Tibial artery (tissue), 4 donors: ENCODE data around the gene IL1RAP.

ENCODE experiments used
- DNase-seq, 2 donors: peaks; one replicate each; pipeline ENCODE4 v3.0.0-alpha.2; 2019
- H3K27ac ChIP-seq, 2 donors: fragments of 200-600 bp; sonication (generic) in 1 of 2; 1 replicate in 1 of 2; 2 replicates in 1 of 2; pipeline ENCODE4 v1.5.1; 2018 to 2019; ENCODE audit warnings: mild to moderate bottlenecking in 1 of 2
- H3K27me3 ChIP-seq, 2 donors: fragments of 200-600 bp; sonication (generic) in 1 of 2; one replicate each; pipeline versions ENCODE4 v1.5.1 to v1.6.0; 2016 to 2019
- H3K36me3 ChIP-seq, 3 donors: fragments of 200-600 bp; sonication (generic) in 2 of 3; one replicate each; pipeline ENCODE4 v1.5.1; 2016 to 2019; ENCODE audit warnings: mild to moderate bottlenecking in 2 of 3
- H3K4me1 ChIP-seq, 4 donors: fragments of 200-600 bp; sonication (generic) in 2 of 4; 1 replicate in 3 of 4; 2 replicates in 1 of 4; pipeline ENCODE4 v1.5.1; 2016 to 2019
- H3K4me3 ChIP-seq, 2 donors: fragments of 200-600 bp; sonication (generic) in 1 of 2; 1 replicate in 1 of 2; 2 replicates in 1 of 2; pipeline ENCODE4 v1.5.1; 2018 to 2019; ENCODE audit warnings: mild to moderate bottlenecking in 2 of 2
- H3K9me3 ChIP-seq, 3 donors: fragments of 200-600 bp; sonication (generic) in 1 of 3; one replicate each; pipeline ENCODE4 v1.5.1; 2016 to 2019
- CTCF ChIP-seq, 2 experiments: fragments of 200-600 bp in 1 of 2; fragments of 450-650 bp in 1 of 2; IDR thresholded peaks; one replicate each; pipeline ENCODE4 v1.5.1; 2017 to 2019; ENCODE audit warnings: antibody characterized with exemption in 2 of 2, mild to moderate bottlenecking in 1 of 2, moderate library complexity in 1 of 2
- intact Hi-C: fragments of 100-400 bp; cut with DNase I; formaldehyde crosslinking; loops from one replicate; pipeline ENCODE4 v1.15.0; 2023; ENCODE audit warnings: low total_unique reads

IL1RAP gene

GRCh38 chr3:190534986-190535385 lies 21.1 kb downstream of the IL1RAP start:
- no peak overlapping the region for H3K4me3 ChIP-seq
- DNase-seq, result no peak
- no peak for TF ChIP-seq CTCF (IDR thresholded peaks at IDR 0.05)
- H3K9me3 ChIP-seq, result no peaks in the 10 kb centered on the region
- H3K27me3 ChIP-seq, result no peaks in the 10 kb centered on the region
- intact Hi-C loops, result no loop called here
- H3K36me3 ChIP-seq, result no peaks in the 10 kb centered on the region
- peaks cover 0 to 20% (median 15%) of the 10 kb centered on the region in 4 donors for H3K4me1 ChIP-seq
- H3K27ac ChIP-seq, result no peak overlapping the region

GRCh38 chr3:190537146-190537545 lies 23.3 kb downstream of the IL1RAP start:
- Histone ChIP-seq H3K4me3 (no peak overlapping the region), H3K27ac (no peak overlapping the region), H3K4me1 (peaks cover 0 to 20% (median 15%) of the 10 kb centered on the region in 4 donors), H3K9me3 (no peaks in the 10 kb centered on the region), H3K27me3 (no peaks in the 10 kb centered on the region), H3K36me3 (no peaks in the 10 kb centered on the region)
- intact Hi-C loops, result no loop called here
- no peak for DNase-seq
- no peak for TF ChIP-seq CTCF (IDR thresholded peaks at IDR 0.05)

GRCh38 chr3:190538288-190538687 lies 24.4 kb downstream of the IL1RAP start:
- Histone ChIP-seq H3K4me1 (peaks cover 0 to 17% (median 11%) of the 10 kb centered on the region in 4 donors), H3K27me3 (no peaks in the 10 kb centered on the region), H3K36me3 (no peaks in the 10 kb centered on the region), H3K4me3 (no peak overlapping the region), H3K27ac (no peak overlapping the region), H3K9me3 (no peaks in the 10 kb centered on the region)
- TF ChIP-seq CTCF (IDR thresholded peaks at IDR 0.05), result no peak
- no peak for DNase-seq
- intact Hi-C loops, result no loop called here

- Histone ChIP-seq H3K4me1 (peaks cover 0 to 4% (median 0%) of the 10 kb centered on the region in 4 donors), H3K4me3 (no peak overlapping the region), H3K9me3 (no peaks in the 10 kb centered on the region), H3K27ac (no peak overlapping the region), H3K36me3 (no peaks in the 10 kb centered on the region), H3K27me3 (no peaks in the 10 kb centered on the region)
- no peak for TF ChIP-seq CTCF (IDR thresholded peaks at IDR 0.05)
- no peak for DNase-seq
- intact Hi-C loops, result no loop called here
Observed at GRCh38 chr3:190539526-190539925, 25.6 kb downstream of the IL1RAP start.

GRCh38 chr3:190541008-190541407 lies 27.1 kb downstream of the IL1RAP start:
- H3K4me3 ChIP-seq, result no peak overlapping the region
- H3K27ac ChIP-seq, result no peak overlapping the region
- no peaks in the 10 kb centered on the region for H3K4me1 ChIP-seq
- no peak for TF ChIP-seq CTCF (IDR thresholded peaks at IDR 0.05)
- no peaks in the 10 kb centered on the region for H3K36me3 ChIP-seq
- H3K9me3 ChIP-seq, result no peaks in the 10 kb centered on the region
- no peaks in the 10 kb centered on the region for H3K27me3 ChIP-seq
- intact Hi-C loops, result no loop called here
- no peak for DNase-seq

GRCh38 chr3:190541560-190541959 lies 27.7 kb downstream of the IL1RAP start:
- Histone ChIP-seq H3K27ac (no peak overlapping the region), H3K9me3 (no peaks in the 10 kb centered on the region), H3K27me3 (no peaks in the 10 kb centered on the region), H3K4me1 (no peaks in the 10 kb centered on the region), H3K4me3 (no peak overlapping the region), H3K36me3 (no peaks in the 10 kb centered on the region)
- no peak for DNase-seq
- intact Hi-C loops, result no loop called here
- no peak for TF ChIP-seq CTCF (IDR thresholded peaks at IDR 0.05)
